ENCODE measurements around the gene LRRC49. TPM values are rescaled to one million over a fixed set of nuclear protein-coding genes. Genes with fewer than 3 reads are reported as not detected.

The LRRC49 gene
- total and polyA plus RNA-seq, 2 donors, result 3.2 to 5.7 TPM

DNA sequence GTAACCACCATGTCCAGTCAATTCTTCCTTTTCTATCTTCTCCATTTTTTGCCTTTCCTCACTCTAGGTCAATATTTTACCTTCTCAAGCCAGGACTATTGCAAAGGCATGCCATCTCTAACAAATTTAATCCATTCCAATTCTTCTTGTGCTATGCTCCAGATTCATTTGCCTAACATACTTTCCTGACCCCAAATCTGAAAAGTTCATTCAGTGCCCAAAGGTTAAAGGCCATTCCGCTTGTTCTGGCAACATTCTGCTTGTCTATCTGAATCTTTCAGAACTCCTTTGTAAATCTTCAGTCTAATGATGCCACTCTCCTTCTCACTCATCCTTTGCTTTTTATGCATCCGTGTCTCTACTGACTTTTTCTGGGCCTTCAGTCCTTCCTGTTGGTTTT lies 15.9 kb upstream of the LRRC49 start:
- Histone ChIP-seq H3K9me3 (ENCODE audit: control insufficient read depth in 2 of 2, insufficient read depth in 1 of 2, low read length in 1 of 2) (no peaks in the 10 kb centered on the region), H3K4me1 (ENCODE audit: control insufficient read depth in 2 of 2, insufficient read depth in 2 of 2, low read length in 2 of 2) (no peaks in the 10 kb centered on the region), H3K27me3 (ENCODE audit: control insufficient read depth in 2 of 2, insufficient read depth in 1 of 2, low read length in 1 of 2) (no peaks in the 10 kb centered on the region), H3K4me3 (ENCODE audit: low read length in 2 of 2) (no peak overlapping the region), H3K36me3 (ENCODE audit: control insufficient read depth in 2 of 2, insufficient read depth in 2 of 2, low read length in 1 of 2) (no peaks in the 10 kb centered on the region), H3K27ac (ENCODE audit: low read depth in 1 of 2, low read length in 1 of 2) (no peak overlapping the region)
- 88% methylated on average over 2 of the region's 2 CpGs for WGBS
- DNase-seq (ENCODE audit: low read depth in 6 of 9, low spot score in 9 of 9), result no peak

DNA sequence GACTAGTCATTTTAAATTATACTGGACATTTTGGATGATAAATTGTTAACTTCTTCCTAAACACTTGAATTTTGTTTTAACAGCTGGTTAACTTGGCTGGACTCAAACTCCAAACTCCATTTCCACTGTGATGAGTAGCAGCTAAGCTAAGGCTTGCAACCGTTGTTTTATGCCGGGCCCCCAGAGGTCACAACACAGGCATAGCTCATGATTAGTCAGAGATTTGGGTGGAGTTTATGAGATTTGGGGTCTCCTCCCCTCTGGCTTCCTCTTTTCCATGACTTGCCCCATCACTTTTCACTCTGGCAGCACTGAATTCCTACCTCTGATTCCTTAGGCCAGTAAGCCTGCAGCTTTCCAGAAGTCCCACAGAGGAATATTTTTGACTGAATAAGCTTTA lies 13.2 kb upstream of the LRRC49 start:
- Histone ChIP-seq H3K27me3 (ENCODE audit: control insufficient read depth in 2 of 2, insufficient read depth in 1 of 2, low read length in 1 of 2) (no peaks in the 10 kb centered on the region), H3K4me1 (ENCODE audit: control insufficient read depth in 2 of 2, insufficient read depth in 2 of 2, low read length in 2 of 2) (no peaks in the 10 kb centered on the region), H3K36me3 (ENCODE audit: control insufficient read depth in 2 of 2, insufficient read depth in 2 of 2, low read length in 1 of 2) (no peaks in the 10 kb centered on the region), H3K9me3 (ENCODE audit: control insufficient read depth in 2 of 2, insufficient read depth in 1 of 2, low read length in 1 of 2) (no peaks in the 10 kb centered on the region), H3K4me3 (ENCODE audit: low read length in 2 of 2) (no peak overlapping the region), H3K27ac (ENCODE audit: low read depth in 1 of 2, low read length in 1 of 2) (no peak overlapping the region)
- no peak for DNase-seq (ENCODE audit: low read depth in 6 of 9, low spot score in 9 of 9)
- 86% methylated on average over 2 of the region's 2 CpGs for WGBS

DNA sequence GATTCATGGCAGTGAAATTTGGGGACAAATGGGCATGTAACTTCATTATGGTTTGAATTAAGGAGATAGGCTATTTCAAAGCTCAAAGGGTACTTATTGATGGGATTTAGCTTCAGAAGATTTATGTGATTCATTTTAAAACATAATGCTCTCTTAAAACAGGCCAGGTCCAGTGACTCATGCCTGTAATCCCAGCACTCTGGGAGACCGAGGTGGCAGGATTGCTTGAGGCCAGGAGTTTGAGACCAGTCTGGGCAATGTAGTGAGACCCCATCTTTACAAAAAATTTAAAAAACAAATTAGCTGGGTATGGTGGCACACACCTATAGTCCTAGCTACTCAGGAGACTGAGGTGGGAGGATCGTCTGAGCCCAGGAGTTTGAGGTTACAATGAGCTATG lies 11.8 kb upstream of the LRRC49 start:
- WGBS, result 97% methylated on average over 2 of the region's 2 CpGs
- H3K27ac ChIP-seq (ENCODE audit: low read depth in 1 of 2, low read length in 1 of 2), result no peak overlapping the region

DNA sequence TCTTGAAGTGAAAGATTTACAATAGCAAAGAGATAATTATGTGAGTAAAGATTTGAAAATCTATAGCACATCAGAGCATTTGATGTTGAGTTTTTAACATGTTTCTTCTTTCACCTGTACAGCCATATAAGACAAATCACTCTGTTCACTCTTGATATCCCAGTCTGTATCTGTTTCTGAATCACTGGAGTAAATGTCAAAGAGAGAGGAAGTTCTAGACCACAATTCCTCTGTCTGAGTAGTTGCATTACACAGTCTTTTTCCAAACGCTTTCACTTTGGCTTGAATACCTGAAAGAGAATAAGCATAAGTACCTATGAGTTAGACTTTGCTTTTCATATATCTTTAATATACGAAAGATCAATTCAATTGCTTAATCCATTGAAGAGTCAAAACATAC lies 10.3 kb upstream of the LRRC49 start:
- 53% methylated on average over 2 of the region's 2 CpGs for WGBS

More for the DNA sequence above, 11.8 kb upstream of the LRRC49 start:
- Histone ChIP-seq H3K4me1 (ENCODE audit: control insufficient read depth in 2 of 2, insufficient read depth in 2 of 2, low read length in 2 of 2) (no peaks in the 10 kb centered on the region), H3K27me3 (ENCODE audit: control insufficient read depth in 2 of 2, insufficient read depth in 1 of 2, low read length in 1 of 2) (no peaks in the 10 kb centered on the region), H3K36me3 (ENCODE audit: control insufficient read depth in 2 of 2, insufficient read depth in 2 of 2, low read length in 1 of 2) (no peaks in the 10 kb centered on the region), H3K9me3 (ENCODE audit: control insufficient read depth in 2 of 2, insufficient read depth in 1 of 2, low read length in 1 of 2) (no peaks in the 10 kb centered on the region), H3K4me3 (ENCODE audit: low read length in 2 of 2) (no peak overlapping the region)
- DNase-seq (ENCODE audit: low read depth in 6 of 9, low spot score in 9 of 9), result no peak

DNA sequence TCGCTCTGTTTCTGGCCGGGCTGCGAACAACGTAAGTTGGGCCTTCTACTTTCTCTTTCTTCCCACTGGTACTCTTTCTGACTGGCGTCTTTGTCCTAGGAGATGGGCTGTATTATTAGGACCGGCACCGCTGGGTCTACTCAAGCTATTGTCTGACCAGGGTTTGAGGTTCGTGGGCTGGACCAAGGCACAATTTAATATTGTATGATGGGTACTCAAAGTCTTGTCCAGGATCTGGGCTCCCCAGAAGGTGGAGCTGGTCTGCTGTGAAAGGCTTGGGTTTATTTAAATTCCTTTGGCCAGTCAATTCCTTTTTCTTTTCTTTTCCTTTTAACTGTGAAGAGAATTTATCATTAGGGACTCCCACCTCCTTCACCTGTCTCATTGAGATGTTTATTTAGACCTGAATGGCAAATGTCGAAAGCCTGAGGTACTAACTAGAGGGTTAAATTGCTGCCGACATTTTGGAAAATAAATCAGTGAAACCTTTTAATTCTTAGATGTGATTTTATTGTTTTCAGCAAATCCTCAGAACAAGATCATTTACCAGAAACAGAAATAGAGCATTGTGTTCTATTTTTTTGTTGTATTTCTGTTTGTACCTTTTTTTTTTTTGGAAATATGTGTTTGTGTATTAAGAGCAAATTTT lies 410 bp downstream of the LRRC49 start:
- H3K36me3 ChIP-seq (ENCODE audit: control insufficient read depth in 2 of 2, insufficient read depth in 2 of 2, low read length in 1 of 2), result no peaks in the 10 kb centered on the region
- peaks cover 13 to 32% of the 10 kb centered on the region in 2 donors for H3K27me3 ChIP-seq (ENCODE audit: control insufficient read depth in 2 of 2, insufficient read depth in 1 of 2, low read length in 1 of 2)
- no peaks in the 10 kb centered on the region for H3K9me3 ChIP-seq (ENCODE audit: control insufficient read depth in 2 of 2, insufficient read depth in 1 of 2, low read length in 1 of 2)
- peak overlapping the region; percentile 45 to 53 for H3K4me3 ChIP-seq (ENCODE audit: low read length in 2 of 2)
- no peak for DNase-seq (ENCODE audit: low read depth in 6 of 9, low spot score in 9 of 9)
- WGBS, result 9% methylated on average over 10 of the region's 10 CpGs
- no peak overlapping the region for H3K27ac ChIP-seq (ENCODE audit: low read depth in 1 of 2, low read length in 1 of 2)
- H3K4me1 ChIP-seq (ENCODE audit: control insufficient read depth in 2 of 2, insufficient read depth in 2 of 2, low read length in 2 of 2), result peaks cover 7 to 10% of the 10 kb centered on the region in 2 donors

More for the DNA sequence above, 10.3 kb upstream of the LRRC49 start:
- Histone ChIP-seq H3K4me3 (ENCODE audit: low read length in 2 of 2) (no peak overlapping the region), H3K9me3 (ENCODE audit: control insufficient read depth in 2 of 2, insufficient read depth in 1 of 2, low read length in 1 of 2) (no peaks in the 10 kb centered on the region), H3K4me1 (ENCODE audit: control insufficient read depth in 2 of 2, insufficient read depth in 2 of 2, low read length in 2 of 2) (no peaks in the 10 kb centered on the region), H3K36me3 (ENCODE audit: control insufficient read depth in 2 of 2, insufficient read depth in 2 of 2, low read length in 1 of 2) (no peaks in the 10 kb centered on the region), H3K27ac (ENCODE audit: low read depth in 1 of 2, low read length in 1 of 2) (no peak overlapping the region), H3K27me3 (ENCODE audit: control insufficient read depth in 2 of 2, insufficient read depth in 1 of 2, low read length in 1 of 2) (no peaks in the 10 kb centered on the region)
- peak in 1 of 9 donors; percentile 17 for DNase-seq (ENCODE audit: low read depth in 6 of 9, low spot score in 9 of 9)

DNA sequence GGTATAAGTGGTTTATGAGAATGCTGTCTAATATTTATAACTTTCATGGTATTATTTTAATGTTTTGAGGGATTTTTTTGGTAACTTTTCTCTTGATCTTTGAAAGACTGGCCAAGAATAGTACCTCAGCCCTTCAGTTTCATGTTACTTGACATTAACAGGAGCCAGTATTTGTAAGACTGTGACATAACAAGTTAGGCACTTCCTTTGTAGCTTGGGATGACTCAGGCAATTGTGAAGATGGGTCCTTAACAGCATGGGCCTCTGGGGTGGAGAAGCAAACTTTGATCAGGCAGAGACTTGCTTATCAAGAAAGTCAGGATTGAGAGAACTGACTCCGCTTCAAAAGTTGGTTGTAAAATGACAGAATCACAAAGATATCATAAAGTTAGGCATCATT lies 9.5 kb downstream of the LRRC49 start:
- WGBS, result 92% methylated on average over 1 of the region's 1 CpG

DNA sequence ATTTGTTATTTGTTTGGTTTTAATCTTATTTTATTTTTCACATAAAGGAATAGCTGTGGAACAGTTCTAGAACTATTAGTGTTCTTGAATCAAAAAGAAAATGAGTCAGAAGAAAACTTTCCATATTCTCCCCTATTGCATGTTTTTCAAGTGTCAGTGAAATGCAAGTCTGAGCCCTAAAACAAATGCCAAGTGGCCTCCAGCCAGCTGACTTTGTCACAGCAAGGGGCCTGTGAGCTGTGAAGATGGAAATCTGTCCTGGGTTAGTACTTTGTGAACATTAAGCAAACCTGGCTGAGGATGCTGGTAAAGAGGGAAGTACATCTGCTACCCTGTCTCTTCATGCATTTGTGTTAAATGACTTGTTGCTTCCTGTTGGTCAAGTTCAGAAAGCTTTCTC lies 14.2 kb downstream of the LRRC49 start:
- Histone ChIP-seq H3K4me3 (ENCODE audit: low read length in 2 of 2) (no peak overlapping the region), H3K9me3 (ENCODE audit: control insufficient read depth in 2 of 2, insufficient read depth in 1 of 2, low read length in 1 of 2) (peaks cover 0 to 2% of the 10 kb centered on the region in 2 donors), H3K36me3 (ENCODE audit: control insufficient read depth in 2 of 2, insufficient read depth in 2 of 2, low read length in 1 of 2) (no peaks in the 10 kb centered on the region), H3K27me3 (ENCODE audit: control insufficient read depth in 2 of 2, insufficient read depth in 1 of 2, low read length in 1 of 2) (no peaks in the 10 kb centered on the region), H3K27ac (ENCODE audit: low read depth in 1 of 2, low read length in 1 of 2) (no peak overlapping the region), H3K4me1 (ENCODE audit: control insufficient read depth in 2 of 2, insufficient read depth in 2 of 2, low read length in 2 of 2) (no peaks in the 10 kb centered on the region)
- DNase-seq (ENCODE audit: low read depth in 6 of 9, low spot score in 9 of 9), result no peak

More for the DNA sequence above, 9.5 kb downstream of the LRRC49 start:
- Histone ChIP-seq H3K4me3 (ENCODE audit: low read length in 2 of 2) (no peak overlapping the region), H3K9me3 (ENCODE audit: control insufficient read depth in 2 of 2, insufficient read depth in 1 of 2, low read length in 1 of 2) (no peaks in the 10 kb centered on the region), H3K36me3 (ENCODE audit: control insufficient read depth in 2 of 2, insufficient read depth in 2 of 2, low read length in 1 of 2) (no peaks in the 10 kb centered on the region), H3K4me1 (ENCODE audit: control insufficient read depth in 2 of 2, insufficient read depth in 2 of 2, low read length in 2 of 2) (no peaks in the 10 kb centered on the region), H3K27ac (ENCODE audit: low read depth in 1 of 2, low read length in 1 of 2) (no peak overlapping the region), H3K27me3 (ENCODE audit: control insufficient read depth in 2 of 2, insufficient read depth in 1 of 2, low read length in 1 of 2) (no peaks in the 10 kb centered on the region)
- no peak for DNase-seq (ENCODE audit: low read depth in 6 of 9, low spot score in 9 of 9)

DNA sequence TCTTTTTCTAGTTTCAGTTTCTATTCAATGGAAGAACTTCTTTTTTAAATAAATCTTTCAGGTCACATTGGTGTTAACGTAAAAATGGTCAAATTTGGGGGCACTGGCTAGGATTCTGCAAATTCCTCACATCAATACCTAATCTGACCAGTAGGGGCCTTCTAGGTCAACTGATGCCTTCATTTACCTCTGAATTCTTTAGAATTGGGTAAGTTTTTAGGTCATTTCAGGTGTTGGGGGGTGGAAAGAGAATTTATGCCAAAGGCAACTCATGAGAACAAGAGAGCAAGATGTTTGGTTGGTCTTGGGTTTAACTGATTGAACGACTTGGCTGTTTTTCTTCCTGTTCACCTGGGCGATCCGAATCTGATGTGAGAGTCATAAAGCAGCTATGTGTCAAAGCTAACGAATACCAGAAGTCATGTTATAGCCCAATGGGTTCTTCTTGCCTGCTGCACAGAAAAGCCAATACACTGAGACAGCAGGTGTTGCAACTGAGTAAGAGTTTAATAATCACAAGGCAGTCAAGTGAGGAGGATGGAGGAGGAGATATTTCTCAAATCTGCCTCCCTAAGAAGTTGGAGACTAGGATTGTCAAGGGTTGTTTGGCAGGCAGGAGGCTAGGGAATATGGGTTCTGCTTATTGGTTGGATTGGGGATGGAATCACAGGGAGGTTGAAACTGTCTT lies 15.3 kb downstream of the LRRC49 start:
- no peak for DNase-seq (ENCODE audit: low read depth in 6 of 9, low spot score in 9 of 9)
- peaks cover 0 to 2% of the 10 kb centered on the region in 2 donors for H3K9me3 ChIP-seq (ENCODE audit: control insufficient read depth in 2 of 2, insufficient read depth in 1 of 2, low read length in 1 of 2)
- H3K27ac ChIP-seq (ENCODE audit: low read depth in 1 of 2, low read length in 1 of 2), result no peak overlapping the region
- H3K36me3 ChIP-seq (ENCODE audit: control insufficient read depth in 2 of 2, insufficient read depth in 2 of 2, low read length in 1 of 2), result no peaks in the 10 kb centered on the region
- H3K4me1 ChIP-seq (ENCODE audit: control insufficient read depth in 2 of 2, insufficient read depth in 2 of 2, low read length in 2 of 2), result no peaks in the 10 kb centered on the region
- H3K4me3 ChIP-seq (ENCODE audit: low read length in 2 of 2), result no peak overlapping the region
- no peaks in the 10 kb centered on the region for H3K27me3 ChIP-seq (ENCODE audit: control insufficient read depth in 2 of 2, insufficient read depth in 1 of 2, low read length in 1 of 2)
- WGBS, result 96% methylated on average over 5 of the region's 5 CpGs

DNA sequence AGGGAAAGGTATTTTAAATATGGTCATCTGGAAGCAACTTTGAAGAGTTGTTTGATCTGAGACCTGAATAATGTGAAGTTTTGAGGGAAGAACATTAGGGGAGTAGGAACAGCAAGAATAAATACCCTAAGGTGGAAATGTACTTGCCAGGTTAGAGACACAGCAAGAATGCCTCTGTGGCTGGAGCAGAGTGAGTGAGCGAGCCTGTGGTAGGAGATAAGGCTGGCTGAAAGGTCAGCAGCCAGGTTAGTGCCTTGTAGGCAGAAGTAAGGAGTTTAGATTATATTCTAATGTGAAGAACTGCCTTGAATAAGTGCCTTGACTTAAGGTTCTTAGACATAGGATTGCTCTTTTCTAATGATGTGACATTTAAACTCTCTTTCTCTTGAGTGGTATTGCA lies 18.3 kb downstream of the LRRC49 start:
- WGBS, result 90% methylated on average over 1 of the region's 1 CpG
- Histone ChIP-seq H3K4me1 (ENCODE audit: control insufficient read depth in 2 of 2, insufficient read depth in 2 of 2, low read length in 2 of 2) (no peaks in the 10 kb centered on the region), H3K27ac (ENCODE audit: low read depth in 1 of 2, low read length in 1 of 2) (no peak overlapping the region), H3K36me3 (ENCODE audit: control insufficient read depth in 2 of 2, insufficient read depth in 2 of 2, low read length in 1 of 2) (no peaks in the 10 kb centered on the region), H3K9me3 (ENCODE audit: control insufficient read depth in 2 of 2, insufficient read depth in 1 of 2, low read length in 1 of 2) (peaks cover 0 to 2% of the 10 kb centered on the region in 2 donors), H3K4me3 (ENCODE audit: low read length in 2 of 2) (no peak overlapping the region), H3K27me3 (ENCODE audit: control insufficient read depth in 2 of 2, insufficient read depth in 1 of 2, low read length in 1 of 2) (no peaks in the 10 kb centered on the region)
- DNase-seq (ENCODE audit: low read depth in 6 of 9, low spot score in 9 of 9), result no peak
